MG63 (cell line): ENCODE data around the gene SCT. TPM values are rescaled to one million over a fixed set of nuclear protein-coding genes. Genes with fewer than 3 reads are reported as not detected.
A peak's percentile ranks its signal among the peaks of the same experiment; 100 is the strongest.

ENCODE experiments used
- DNase-seq: peaks from one replicate; pipeline ENCODE4 v3.0.0-alpha.2; 2020
- H3K27me3 ChIP-seq: fragments of 250-450 bp; sonication (Bioruptor Pico); 2 replicates; pipeline ENCODE4 v1.5.1; 2020; ENCODE audit warnings: mild to moderate bottlenecking, moderate library complexity
- H3K36me3 ChIP-seq: fragments of 250-450 bp; sonication (Bioruptor Pico); 2 replicates; pipeline ENCODE4 v1.5.1; 2020; ENCODE audit warnings: mild to moderate bottlenecking, moderate library complexity
- H3K4me3 ChIP-seq: fragments of 250-450 bp; sonication (Bioruptor Pico); 2 replicates; pipeline ENCODE4 v1.5.1; 2020; ENCODE audit warnings: mild to moderate bottlenecking, moderate library complexity
- H3K9me3 ChIP-seq: fragments of 250-450 bp; sonication (Bioruptor Pico); 2 replicates; pipeline ENCODE4 v1.5.1; 2020; ENCODE audit warnings: mild to moderate bottlenecking, moderate library complexity
- total RNA-seq: library from RNA; depleted of rRNA; stranded (reverse); fragments of >200 nt; shearing (Covaris generic); gene quantifications from 2 replicates; pipeline ENCODE4 v1.2.3, GENCODE V29; 2014; ENCODE audit warnings: low replicate concordance

Gene SCT
- total RNA-seq, 1 experiment from 2014 or later: not detected

DNA sequence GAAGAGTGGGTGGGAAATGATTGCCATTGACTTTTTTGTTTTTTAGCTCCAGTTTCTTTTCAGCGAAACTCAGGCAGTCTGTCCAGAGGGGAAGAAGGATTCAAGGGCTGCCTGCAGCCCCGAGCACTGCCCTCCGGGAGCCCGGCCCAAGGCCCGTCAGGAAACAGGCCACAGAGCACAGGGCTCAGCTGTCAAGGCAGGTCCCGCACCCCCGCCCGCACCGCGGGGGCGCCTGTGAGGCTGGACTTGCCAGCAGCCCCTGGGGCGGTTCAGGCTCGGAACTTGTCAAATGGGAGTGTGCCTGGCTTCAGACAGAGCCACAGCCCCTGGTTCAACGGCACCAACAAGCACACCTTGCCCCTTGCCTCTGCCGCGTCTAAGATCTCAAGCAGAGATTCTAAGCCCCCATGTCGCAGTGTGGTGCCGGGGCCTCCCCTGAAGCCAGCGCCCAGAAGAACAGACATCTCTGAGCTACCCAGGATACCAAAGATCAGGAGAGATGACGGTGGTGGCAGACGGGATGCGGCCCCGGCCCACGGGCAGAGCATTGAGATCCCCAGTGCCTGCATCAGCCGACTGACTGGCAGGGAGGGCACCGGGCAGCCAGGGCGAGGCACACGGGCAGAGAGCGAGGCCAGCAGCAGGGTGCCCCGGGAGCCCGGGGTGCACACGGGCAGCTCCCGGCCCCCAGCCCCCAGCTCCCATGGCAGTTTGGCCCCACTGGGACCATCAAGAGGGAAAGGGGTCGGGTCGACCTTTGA is 19.8 kb downstream of the SCT start:
- H3K4me3 ChIP-seq: no peak overlapping the region
- no peak for DNase-seq
- H3K36me3 ChIP-seq: peaks cover 92% of the 10 kb centered on the region
- H3K27me3 ChIP-seq: no peaks in the 10 kb centered on the region
- no peaks in the 10 kb centered on the region for H3K9me3 ChIP-seq

DNA sequence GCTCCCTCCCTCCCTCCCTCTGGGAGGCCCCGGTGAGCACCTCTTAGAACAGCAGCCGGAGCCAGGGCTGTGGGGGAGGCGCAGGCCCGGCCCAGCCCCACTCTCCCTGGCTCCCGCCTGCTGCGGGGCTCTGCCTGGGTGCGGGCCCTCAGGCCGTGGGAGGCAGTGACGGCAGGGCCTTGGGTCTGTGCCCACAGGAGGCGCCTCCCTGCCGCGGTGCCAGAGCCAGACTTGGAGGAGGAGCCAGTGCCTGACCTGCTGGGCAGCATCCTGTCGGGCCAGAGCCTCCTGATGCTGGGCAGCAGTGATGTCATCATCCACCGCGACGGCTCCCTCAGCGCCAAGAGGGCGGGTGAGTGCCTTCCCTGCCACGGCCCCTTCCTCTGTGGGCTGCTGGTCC is 20.7 kb downstream of the SCT start:
- Histone ChIP-seq H3K27me3 (no peaks in the 10 kb centered on the region), H3K4me3 (no peak overlapping the region), H3K9me3 (no peaks in the 10 kb centered on the region), H3K36me3 (peaks cover 92% of the 10 kb centered on the region)
- DNase-seq: peak; percentile 43

DNA sequence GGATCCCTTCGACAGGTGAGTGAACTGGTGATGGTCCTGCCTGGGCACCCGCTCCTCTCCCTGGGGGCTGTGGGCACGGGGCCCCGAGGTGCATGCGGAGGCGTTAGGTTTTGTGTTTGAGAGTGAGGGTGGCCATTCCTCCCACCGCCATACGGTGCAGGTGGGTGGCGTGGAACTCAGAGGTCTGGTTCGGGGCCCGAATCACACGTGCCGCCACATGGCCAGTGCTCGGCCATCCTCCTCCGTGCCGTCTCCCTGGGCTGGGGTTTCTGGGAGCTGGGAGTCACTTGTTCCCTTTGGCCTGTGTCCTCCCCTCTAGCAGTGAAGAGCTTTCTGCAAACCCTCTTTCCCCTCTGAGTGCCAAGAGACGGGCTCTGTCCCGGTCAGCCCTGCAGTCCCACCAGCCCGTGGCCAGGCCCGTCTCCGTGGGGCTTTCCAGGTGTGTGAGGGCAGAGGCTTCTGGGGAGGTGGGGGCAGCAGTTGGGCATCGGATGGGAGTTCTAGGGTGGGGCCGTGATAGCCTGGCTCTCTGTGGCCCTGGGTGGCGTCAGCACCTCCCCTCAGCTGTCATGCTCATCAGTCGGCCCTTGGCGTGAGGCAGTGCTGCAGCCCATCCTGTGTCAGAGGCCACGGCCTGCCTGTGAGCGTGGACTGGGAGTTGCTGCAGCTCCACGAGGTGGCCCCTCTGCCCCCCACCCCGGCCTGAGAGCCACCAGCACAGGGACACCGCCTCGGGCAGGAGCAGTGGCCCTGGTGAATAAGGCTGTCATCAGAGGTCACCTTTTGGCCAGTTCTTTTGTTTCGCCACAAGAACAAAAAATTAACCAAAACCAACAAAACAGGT is 21.5 kb downstream of the SCT start:
- Histone ChIP-seq H3K36me3 (peaks cover 91% of the 10 kb centered on the region), H3K9me3 (no peaks in the 10 kb centered on the region)

DNA sequence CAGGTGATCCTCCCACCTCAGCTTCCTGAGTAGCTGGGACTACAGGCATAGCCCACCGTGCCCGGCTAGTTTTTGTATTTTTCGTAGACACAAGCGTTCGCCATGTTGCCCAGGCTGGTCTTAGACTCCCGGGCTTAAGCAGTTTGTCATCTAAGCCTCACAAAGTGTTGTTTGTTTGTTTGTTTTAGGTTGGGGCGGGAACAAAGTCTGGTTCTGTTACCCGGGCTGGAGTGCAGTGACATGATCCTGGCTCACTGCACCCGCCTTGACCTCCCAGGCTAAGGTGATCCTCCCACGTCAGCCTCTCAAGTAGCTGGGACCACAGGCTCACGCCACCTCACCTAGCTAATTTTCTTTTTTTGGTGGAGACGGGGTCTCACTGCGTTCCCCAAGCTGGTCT is 23.8 kb downstream of the SCT start:
- no peaks in the 10 kb centered on the region for H3K9me3 ChIP-seq
- no peaks in the 10 kb centered on the region for H3K27me3 ChIP-seq
- H3K4me3 ChIP-seq: no peak overlapping the region
- peaks cover 89% of the 10 kb centered on the region for H3K36me3 ChIP-seq
- DNase-seq: no peak

More for the DNA sequence above, 21.5 kb downstream of the SCT start:
- H3K27me3 ChIP-seq: no peaks in the 10 kb centered on the region
- no peak for DNase-seq
- no peak overlapping the region for H3K4me3 ChIP-seq

DNA sequence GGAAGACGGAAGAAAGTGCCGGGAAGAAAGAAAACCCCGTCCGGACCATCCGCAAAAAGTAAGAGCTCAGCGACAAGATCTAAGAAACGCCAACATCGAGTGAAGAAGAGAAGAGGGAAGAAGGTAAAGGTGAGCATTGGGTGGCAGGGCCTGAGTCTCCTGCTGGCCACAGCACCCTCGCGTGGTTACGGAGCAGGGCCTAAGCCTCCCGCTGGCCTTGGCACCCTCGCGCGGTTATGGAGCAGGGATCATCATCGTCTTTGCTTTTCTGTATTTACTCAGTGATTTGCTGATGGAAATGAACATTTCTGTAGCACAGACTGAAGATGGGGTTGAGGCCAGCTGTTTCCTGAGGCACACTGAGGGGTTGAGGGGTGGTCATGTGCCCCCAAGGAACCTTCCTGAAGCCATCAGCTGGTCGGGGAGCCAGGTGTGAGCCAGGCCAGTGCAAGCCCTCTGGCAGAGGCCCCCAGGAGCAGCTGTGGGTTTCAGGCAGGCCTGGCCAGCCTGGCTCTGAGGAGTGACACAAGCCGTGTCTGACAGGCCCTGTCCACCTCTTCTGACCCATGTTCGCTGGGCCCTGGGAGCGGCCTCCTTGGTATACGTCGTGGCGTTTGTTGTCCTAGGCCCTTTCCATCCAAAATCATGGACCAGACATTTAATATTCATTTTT is 25.3 kb downstream of the SCT start:
- Histone ChIP-seq H3K36me3 (peaks cover 87% of the 10 kb centered on the region), H3K4me3 (no peak overlapping the region), H3K9me3 (no peaks in the 10 kb centered on the region), H3K27me3 (no peaks in the 10 kb centered on the region)
- DNase-seq: no peak

DNA sequence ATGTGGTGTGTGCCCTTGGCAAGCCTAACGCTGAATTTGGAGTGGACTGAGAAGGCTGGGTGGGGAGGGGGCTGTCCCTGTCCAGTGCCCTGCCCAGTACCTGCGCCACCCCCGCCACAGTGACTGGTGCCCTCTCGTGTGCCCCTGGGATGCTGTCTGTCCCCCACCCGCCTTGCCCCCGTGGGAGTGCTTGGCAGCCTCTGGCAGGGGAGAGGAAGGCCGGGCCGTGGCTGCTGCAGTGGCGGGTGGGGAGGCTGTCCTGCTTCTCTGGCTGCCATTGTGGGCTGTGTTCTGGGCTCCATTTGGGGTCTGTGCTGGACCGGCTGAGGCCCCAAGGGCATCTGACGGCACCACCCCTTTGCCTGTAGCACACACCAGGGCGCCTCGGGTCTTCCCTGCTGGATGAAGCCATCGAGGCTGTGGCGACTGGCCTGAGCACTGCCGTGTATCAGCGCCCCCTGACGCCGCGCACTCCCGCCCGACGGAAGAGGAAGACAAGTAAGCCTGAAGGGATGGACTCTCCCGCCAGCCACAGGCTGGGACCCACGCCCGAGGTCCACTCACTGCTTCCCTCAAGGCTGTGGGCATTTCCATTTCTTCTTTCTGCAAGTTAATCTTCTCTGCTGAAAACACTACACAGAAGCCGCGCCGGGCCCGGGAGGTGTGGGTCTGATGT is 28.8 kb downstream of the SCT start:
- H3K36me3 ChIP-seq: peaks cover 89% of the 10 kb centered on the region

DNA sequence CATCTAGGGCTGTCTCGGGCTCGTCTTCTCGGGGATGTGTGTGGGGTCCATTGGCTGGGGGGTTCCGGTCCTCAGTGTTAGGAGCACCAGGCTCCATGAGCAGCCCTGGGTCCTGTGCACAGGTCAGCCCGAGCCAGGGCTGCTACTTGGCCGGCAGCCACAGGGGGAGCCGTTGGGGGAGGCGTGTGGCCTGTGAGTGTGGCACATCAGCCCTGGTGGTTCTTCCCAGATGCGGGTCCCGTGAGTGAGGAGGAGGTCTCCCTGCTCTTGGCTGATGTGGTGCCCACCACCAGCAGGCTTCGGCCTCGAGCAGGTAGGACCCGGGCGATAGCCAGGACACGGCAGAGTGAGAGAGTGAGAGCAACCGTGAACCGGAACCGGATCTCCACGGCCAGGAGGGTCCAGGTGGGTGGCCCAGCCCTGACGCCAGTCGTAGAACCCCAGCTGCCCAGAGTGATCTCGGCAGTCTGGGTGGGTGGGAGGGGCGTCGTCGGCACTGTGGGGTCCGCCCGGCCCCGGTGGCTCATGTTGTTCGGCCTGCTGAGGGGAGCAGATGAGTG is 29.7 kb downstream of the SCT start:
- no peaks in the 10 kb centered on the region for H3K9me3 ChIP-seq
- no peak for DNase-seq
- H3K4me3 ChIP-seq: no peak overlapping the region
- peaks cover 92% of the 10 kb centered on the region for H3K36me3 ChIP-seq
- H3K27me3 ChIP-seq: no peaks in the 10 kb centered on the region

More for the DNA sequence above, 28.8 kb downstream of the SCT start:
- no peaks in the 10 kb centered on the region for H3K27me3 ChIP-seq
- DNase-seq: no peak
- H3K9me3 ChIP-seq: no peaks in the 10 kb centered on the region
- H3K4me3 ChIP-seq: no peak overlapping the region

DNA sequence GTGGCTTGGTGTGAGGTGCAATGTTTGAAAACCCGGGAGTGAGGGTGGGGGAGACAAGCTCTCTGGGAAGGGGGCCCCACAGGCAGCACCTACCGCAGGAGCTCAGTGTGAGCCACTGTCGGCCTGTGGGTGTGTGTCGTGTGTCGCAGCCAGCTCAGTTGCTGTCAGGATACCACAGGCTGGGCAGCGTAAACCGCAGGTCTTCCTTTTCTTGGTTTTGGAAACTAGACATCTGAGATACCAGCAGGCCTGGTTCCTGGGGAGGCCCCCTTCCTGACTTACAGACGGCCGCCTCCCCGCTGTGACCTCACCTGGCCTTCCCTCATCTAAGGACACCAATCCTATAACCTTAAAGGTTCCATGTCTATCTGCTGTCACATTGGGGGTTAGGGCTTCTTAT is 30.6 kb downstream of the SCT start:
- DNase-seq: no peak
- Histone ChIP-seq H3K27me3 (no peaks in the 10 kb centered on the region), H3K36me3 (peaks cover 90% of the 10 kb centered on the region), H3K9me3 (no peaks in the 10 kb centered on the region), H3K4me3 (no peak overlapping the region)

DNA sequence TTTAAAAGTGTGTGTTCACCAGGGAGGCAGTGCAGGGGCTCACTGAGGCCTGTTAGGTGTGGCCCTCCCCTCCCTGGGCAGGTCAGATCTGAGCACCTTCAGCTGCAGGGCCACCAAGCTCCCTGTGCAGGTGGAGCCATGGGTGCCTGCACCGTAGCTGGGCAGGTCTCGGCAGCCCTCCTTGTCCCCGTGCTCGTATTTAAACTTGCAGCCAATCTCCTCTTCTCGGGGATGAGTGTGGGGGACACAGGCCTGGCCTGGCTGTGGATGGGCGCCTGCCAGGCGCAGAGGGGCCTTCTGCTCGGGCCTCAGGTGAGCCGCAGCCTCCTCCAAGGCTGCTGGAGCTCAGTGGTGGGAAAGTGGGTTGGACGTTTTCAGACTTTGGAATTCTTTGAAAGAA is 31.6 kb downstream of the SCT start:
- peaks cover 92% of the 10 kb centered on the region for H3K36me3 ChIP-seq

DNA sequence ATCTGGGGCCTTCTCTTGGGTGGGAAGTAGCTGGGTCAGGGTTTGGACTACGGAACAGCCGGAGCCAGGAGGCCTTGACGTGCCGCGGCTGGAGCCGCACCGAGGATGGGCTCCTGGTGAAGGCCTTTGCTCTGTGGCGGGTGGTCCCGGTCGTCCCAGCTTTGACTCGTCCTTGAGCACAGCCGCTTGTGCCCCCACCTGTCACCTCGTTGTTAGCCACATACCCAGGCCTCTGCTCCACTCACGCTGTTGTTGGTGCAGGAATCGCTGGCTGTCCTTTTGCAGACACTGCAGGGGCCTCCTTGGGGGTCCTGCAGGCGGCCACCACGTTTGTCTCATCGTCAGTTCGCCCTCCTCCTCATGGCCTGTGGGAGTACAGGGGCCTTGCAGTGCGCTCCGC is 33.6 kb downstream of the SCT start:
- Histone ChIP-seq H3K36me3 (peaks cover 94% of the 10 kb centered on the region), H3K4me3 (no peak overlapping the region), H3K9me3 (no peaks in the 10 kb centered on the region), H3K27me3 (no peaks in the 10 kb centered on the region)
- DNase-seq: no peak

More for the DNA sequence above, 31.6 kb downstream of the SCT start:
- DNase-seq: no peak
- H3K9me3 ChIP-seq: no peaks in the 10 kb centered on the region
- H3K4me3 ChIP-seq: no peak overlapping the region
- H3K27me3 ChIP-seq: no peaks in the 10 kb centered on the region

DNA sequence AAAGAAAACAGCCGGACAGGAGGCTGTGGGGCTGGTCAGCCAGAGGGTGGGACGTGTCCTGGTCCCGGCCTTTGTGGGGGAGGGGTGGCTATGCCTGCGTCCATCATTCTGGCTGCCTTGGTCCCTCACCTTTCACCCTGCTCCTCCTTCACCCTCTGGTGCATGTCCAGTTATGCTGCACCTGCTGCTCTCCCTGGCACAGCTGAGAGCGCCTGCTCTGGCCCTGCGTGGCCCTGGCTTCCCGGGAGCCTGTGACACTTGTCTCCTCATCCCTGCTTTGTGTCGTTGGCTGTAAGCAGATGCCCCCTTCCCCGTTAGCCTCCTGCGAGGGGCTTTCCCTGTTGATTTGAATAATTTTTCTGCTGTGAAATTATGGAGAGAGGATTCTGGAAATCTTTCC is 34.1 kb downstream of the SCT start:
- Histone ChIP-seq H3K4me3 (no peak overlapping the region), H3K27me3 (no peaks in the 10 kb centered on the region), H3K36me3 (peaks cover 94% of the 10 kb centered on the region), H3K9me3 (no peaks in the 10 kb centered on the region)
- no peak for DNase-seq

DNA sequence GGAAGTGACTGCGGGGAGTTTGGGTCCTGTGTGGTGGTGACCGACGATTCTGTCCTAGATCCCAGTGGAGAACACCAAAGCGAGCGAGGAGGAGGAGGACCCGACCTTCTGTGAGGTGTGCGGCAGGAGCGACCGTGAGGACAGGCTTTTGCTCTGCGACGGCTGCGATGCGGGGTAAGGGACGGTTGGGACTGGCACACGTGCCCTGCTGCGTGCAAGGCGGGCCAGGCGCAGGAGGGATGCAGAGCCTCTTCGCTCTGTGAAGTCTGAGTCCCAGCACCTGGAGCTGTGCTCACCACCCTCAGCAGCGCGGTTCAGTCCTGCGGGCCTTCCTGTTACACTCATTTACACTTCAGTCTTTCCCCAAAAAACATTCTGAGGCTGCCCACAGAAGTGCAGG is 34.5 kb downstream of the SCT start:
- Histone ChIP-seq H3K36me3 (peaks cover 95% of the 10 kb centered on the region), H3K9me3 (no peaks in the 10 kb centered on the region), H3K27me3 (no peaks in the 10 kb centered on the region), H3K4me3 (no peak overlapping the region)
- no peak for DNase-seq

DNA sequence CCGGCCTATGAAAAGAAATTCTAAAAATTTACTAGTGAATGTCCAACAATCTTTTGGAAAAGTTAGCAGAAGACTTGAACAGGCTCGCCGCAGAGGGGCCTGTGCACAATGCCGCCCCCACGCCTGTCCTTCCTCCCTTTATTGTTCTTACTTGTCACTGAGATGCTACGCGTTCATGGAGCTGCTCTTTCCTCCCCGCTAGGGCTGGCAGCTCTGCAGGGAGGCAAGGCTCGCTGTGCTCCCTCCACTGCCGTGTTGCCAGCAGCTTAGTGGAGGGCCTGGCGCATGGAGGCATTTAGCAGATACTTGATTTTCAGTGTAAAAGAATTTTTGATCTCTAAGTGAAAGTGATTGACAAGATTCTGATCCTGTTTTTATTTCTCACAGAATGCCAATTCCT is 36.0 kb downstream of the SCT start:
- no peaks in the 10 kb centered on the region for H3K27me3 ChIP-seq
- H3K36me3 ChIP-seq: peaks cover 96% of the 10 kb centered on the region
- H3K9me3 ChIP-seq: no peaks in the 10 kb centered on the region
- H3K4me3 ChIP-seq: no peak overlapping the region
- no peak for DNase-seq

DNA sequence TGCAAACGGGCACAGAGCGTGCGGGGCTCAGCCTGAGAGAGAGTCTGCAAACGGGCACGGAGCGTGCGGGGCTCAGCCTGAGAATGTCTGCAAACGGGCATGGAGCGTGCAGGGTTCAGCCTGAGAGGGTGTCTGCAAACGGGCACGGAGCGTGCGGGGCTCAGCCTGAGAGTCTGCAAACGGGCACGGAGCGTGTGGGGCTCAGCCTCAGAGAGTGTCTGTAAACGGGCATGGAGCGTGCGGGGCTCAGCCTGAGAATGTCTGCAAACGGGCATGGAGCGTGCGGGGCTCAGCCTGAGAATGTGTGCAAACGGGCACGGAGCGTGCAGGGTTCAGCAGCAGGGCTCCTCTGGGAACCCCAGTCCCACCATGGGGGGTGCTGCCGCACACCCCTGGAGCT is 37.2 kb downstream of the SCT start:
- no peak for DNase-seq
- peaks cover 88% of the 10 kb centered on the region for H3K36me3 ChIP-seq
- no peaks in the 10 kb centered on the region for H3K9me3 ChIP-seq
- H3K27me3 ChIP-seq: no peaks in the 10 kb centered on the region
- no peak overlapping the region for H3K4me3 ChIP-seq

DNA sequence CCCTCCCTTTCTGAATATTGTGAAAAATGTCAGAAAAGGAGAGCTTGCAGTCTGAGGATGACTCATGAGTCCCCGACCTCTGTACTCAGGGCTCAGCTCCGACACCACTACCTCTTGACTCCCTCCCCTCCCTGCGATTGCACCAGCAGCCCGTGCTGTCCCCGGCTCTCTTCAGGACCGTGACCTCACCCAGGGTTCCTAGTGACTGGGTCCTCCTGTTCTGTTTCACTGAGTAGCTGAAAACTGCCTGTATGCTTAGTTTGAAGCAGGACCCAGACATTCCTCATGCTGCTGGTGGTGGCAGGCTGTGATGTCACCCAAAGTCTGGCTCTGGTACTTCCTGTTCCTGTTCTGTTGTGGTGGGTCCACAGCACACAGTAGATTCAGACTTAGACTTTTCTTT is 39.0 kb downstream of the SCT start:
- DNase-seq: no peak

DNA sequence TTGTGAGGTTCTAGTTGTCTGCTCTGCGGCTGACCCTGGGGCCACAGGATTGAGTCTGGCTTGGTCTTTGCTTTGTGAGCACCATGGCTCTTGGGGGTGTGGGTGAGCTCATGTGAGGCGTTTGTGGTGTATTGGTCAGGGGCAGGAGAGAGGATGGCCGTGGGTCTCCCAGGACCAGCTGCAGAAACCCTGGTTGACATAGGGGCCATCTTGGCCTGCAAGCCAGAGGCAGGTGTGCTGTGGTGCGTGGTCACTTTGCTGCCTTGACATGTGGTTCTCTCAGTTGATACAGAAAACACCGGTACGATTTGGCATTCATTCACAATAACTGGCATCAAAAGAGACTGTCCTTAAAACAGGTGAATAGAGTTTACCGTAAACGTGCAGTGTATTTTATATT is 39.4 kb downstream of the SCT start:
- Histone ChIP-seq H3K27me3 (no peaks in the 10 kb centered on the region), H3K4me3 (no peak overlapping the region), H3K36me3 (peaks cover 85% of the 10 kb centered on the region), H3K9me3 (no peaks in the 10 kb centered on the region)
- no peak for DNase-seq

More for the DNA sequence above, 39.0 kb downstream of the SCT start:
- no peak overlapping the region for H3K4me3 ChIP-seq
- H3K27me3 ChIP-seq: no peaks in the 10 kb centered on the region
- peaks cover 85% of the 10 kb centered on the region for H3K36me3 ChIP-seq
- H3K9me3 ChIP-seq: no peaks in the 10 kb centered on the region
